HS-27A (cell line): ENCODE measurements around the gene CADPS2.

Experiments used
- DNase-seq: peaks from one replicate; pipeline ENCODE4 v3.0.0-alpha.2; 2012; ENCODE audit warnings: low read depth, missing footprints

CADPS2 gene

DNA sequence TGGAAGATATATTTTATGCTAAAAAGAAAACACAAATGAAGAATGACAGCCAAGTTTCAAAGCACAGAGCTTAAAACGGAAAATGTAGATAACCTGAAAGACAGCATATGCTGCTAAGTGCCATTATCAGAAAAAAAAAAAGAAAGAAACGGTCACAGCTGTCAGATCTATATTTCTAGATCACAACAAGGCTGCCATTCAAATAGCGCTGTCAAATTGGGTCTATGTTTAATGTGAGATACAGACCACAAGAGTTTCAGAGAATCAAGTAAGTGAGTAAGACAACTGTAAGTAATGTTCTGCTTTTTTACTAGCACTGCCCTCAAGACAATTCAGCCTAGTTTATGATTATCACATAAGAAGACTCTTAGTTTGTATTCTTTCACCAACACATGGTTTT lies 117.4 kb downstream of the CADPS2 start:
- no peak for DNase-seq

DNA sequence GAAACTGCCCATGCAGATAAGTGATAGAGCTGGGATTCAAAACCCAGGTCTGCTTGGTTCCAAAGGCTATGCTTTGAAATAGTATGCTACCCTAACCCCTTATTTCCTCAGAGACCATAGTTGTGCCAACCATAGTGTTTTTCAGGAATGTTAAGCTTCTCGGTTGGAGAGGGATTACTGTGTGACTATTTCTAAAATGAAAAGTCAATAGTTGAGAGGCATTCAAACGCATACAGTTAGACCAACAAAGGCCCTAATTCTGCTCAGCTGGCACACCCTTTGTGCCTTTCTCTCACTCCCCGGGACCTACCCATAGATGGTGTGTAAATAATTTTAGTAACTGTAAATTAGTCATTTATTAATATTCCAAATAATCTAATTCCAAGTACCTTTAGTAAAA lies 118.9 kb downstream of the CADPS2 start:
- no peak for DNase-seq

DNA sequence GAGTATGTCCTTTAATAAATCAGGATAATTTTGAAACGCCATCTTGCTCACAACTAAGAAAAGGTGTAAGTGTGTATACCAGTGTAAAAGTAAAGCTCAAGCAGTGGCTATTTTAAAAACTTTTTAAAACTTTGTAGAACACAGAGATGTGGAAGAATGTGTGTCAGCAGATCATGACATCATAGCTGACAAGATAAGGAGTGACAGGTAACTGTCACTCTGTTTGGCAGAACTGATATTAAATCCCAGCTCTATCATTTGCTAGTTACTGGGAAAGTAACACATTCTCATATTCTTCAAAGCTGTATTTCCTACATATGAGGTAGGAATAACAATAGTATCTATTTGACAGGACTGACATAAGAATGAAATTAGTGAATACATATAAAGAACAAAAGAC lies 119.7 kb downstream of the CADPS2 start:
- no peak for DNase-seq

- DNase-seq, result no peak
These were observed 121.4 kb downstream of the CADPS2 start for GRCh38 chr7:122764902-122765301.

- no peak for DNase-seq
These were observed 122.2 kb downstream of the CADPS2 start for GRCh38 chr7:122764020-122764419.

DNA sequence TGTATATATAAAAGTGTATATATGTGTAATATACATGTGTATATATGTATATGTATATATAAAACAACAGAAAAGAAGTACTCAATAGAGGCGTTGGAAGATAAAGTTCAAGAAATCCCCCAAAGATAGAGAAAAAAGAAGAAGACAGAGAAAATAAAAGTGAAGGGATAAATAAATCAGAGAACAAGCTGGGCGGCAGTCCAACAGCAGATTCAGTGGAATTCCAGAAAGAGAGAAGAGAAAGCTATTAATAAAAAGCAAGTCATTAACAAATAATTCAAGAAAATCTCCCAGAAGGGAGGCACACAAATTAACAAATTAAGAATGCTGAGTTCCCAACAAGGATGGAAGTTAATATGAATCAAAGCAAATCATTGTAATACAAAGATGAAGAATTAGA lies 124.2 kb downstream of the CADPS2 start:
- DNase-seq, result no peak

- DNase-seq, result no peak
These were observed 127.8 kb downstream of the CADPS2 start for GRCh38 chr7:122758501-122758900.

DNA sequence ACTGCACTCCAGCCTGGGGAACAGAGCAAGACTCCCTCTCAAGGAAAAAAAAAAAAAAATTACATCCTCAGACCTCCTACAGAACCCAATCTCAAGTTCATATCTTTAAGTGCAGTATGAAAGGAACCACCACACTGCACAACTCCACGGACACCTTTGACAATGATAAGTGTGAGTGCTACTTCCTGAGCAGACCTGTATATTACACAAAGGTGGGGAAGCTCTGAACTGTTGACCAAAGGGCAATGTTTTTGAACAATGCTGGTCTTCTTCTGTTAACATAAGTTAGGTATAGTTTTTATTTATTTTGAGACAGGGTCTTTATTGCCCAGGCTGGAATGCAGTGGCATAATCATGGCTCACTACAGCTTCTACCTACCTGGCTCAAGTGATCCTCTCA lies 129.4 kb downstream of the CADPS2 start:
- no peak for DNase-seq

DNA sequence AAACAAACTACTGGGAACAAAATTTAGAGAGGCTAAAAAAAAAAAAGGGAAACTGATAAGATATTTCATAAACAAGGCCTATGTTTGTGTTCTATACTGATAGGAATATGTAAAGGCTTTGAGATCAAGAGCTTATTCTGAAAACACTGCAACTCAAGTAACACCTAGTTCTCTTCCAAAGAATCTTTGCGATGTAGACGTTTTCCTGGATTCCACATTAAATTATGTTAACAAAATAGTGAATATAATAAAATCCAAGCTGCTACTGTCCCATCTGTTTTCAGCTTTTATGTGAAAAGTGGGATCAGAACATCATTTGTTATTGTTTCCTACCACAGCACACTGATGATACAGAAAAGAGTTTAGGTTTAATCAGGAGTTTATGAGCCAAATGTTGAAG lies 130.6 kb downstream of the CADPS2 start:
- no peak for DNase-seq

DNA sequence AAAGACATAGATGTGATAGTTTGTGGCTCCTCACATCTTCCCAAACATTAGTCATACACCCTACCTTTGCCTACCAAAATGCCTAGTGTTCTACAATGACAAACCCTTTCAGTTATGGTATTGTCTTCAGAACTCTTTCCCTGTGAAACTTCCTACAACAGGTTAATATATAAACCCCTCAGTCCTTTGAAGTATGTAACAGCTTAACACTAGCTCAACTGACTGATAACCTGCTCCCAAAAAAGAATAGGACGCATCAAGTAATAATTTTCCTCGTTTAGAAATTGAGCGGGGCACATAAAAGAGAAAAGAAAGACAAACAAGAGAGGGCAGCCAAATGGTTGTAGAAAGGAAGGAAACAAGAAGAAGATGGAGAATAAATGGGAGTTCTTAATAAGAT lies 133.7 kb downstream of the CADPS2 start:
- no peak for DNase-seq

DNA sequence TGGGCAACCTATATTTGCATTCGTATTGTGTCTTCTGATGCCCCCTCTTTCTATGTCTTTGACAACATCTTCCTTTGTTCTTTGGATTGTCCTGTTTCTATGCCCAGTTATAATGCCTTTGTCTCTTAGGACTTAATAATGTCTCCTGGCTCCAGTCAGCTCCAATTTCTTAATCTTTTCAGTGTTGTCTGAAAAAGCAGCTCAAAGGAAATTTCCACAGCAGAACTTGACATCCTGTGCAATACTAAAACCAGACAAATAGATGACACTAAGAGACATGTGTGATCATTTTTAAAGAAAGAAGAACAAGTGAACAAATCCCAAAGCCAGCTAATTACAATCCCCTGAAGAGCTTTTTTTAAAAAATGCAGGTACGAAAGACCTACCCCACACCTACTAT lies 135.9 kb downstream of the CADPS2 start:
- DNase-seq, result no peak

- no peak for DNase-seq
These were observed 138.1 kb downstream of the CADPS2 start for GRCh38 chr7:122748195-122748594.

- DNase-seq, result no peak
These were observed 139.3 kb downstream of the CADPS2 start for GRCh38 chr7:122746948-122747347.

GRCh38 chr7:122743211-122743610 lies 143.0 kb downstream of the CADPS2 start:
- no peak for DNase-seq

DNA sequence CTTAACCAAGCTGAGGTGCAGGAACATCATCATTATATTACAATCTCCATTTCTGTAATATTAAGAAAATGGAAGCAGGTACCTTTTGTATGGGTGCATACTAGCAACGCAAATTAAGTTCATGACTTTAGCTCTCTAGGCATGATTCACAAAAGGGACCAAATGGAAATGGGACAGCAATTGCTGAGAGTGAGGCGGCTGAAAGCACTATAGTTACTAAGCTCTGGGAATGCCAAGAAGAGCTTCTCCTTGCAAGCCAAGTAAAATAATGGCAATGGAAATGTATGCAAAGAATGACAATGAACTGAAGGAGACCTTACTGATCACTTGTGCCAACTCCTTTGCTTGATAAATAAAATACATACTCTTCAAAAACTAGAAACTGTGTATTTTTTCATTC lies 147.3 kb downstream of the CADPS2 start:
- no peak for DNase-seq

DNA sequence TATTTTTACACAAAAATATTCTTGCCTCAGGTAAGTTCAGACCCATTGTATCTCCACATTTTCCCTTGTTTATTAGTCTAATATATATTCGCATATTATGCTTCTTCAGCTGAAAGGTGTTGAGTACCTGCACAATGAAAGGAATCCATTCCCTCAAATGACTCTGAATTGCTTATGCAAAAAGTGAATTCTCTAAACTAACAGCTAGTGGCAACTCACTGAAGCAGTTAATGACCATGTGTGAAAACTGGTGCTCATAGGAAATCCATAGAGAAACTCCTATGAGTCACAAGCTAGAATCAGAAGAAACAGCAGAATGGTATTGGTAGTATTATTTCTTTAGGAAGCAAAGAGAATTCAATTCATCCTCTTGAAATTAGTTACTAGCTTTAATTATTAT lies 150.1 kb downstream of the CADPS2 start:
- no peak for DNase-seq

DNA sequence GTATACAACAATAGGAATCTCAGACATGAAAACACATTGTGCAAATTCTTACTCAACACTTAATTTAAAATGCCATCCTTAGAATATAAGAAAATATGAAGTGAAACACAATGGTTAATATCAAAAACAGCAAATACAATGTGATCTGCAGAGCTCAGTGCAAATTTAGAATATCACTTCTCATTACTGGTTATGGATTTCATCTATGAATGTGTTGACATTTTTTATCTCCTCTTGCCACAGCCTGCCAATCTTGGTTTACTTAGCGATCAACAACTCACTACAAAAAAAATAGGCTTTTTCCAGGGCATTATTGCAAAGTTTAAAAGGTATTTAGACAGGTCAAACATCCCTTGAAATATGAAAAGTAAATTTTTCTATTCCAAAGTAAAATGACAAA lies 158.5 kb downstream of the CADPS2 start:
- no peak for DNase-seq

DNA sequence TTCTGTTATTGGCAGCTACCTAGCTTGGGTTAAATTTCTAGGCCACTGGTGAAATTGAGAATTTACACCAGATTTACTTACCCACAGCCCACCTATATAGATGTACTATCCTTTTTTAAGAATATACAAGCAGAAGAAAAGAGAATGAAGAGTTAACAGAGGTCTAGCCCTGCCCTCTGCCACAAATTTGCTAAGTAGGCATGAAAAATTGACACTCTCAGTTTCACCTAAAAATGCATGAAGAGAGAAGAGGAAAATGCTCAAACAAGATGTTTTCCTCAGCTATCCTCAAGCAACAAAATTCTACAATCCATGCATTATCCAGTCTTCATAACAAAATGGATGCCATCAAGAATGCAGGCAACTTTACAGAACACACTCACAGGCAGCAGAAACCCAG lies 158.9 kb downstream of the CADPS2 start:
- DNase-seq, result no peak

- DNase-seq, result no peak
These were observed 159.4 kb downstream of the CADPS2 start for GRCh38 chr7:122726881-122727280.

- no peak for DNase-seq
These were observed 161.9 kb downstream of the CADPS2 start for GRCh38 chr7:122724366-122724765.

DNA sequence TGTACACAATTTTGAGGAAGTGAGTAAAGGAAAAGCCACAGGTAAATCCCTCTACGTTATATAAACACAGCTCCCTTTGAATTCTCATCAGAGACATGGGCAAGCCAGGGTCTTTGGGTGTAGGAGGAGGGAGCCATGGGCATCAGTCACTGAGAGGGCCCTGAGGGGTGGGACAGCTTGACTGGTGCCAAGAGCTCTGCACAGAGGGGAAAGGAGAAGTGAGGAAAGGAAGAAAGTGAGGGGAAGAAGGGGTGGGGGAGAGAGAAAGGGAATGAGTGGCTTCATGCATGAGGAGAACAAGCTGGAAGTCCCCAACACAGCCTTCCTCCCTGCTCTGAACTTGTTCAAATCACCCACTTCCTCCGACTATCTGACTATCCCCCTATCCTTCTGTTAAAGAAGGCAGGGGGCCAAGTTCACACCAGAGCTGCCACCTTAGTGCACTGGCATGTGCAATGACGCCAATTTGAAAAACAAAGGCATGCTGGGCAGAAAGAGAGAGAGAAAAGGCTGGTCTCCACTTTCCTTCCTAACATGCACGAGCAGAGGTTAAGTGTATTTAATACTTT lies 167.2 kb downstream of the CADPS2 start:
- no peak for DNase-seq

DNA sequence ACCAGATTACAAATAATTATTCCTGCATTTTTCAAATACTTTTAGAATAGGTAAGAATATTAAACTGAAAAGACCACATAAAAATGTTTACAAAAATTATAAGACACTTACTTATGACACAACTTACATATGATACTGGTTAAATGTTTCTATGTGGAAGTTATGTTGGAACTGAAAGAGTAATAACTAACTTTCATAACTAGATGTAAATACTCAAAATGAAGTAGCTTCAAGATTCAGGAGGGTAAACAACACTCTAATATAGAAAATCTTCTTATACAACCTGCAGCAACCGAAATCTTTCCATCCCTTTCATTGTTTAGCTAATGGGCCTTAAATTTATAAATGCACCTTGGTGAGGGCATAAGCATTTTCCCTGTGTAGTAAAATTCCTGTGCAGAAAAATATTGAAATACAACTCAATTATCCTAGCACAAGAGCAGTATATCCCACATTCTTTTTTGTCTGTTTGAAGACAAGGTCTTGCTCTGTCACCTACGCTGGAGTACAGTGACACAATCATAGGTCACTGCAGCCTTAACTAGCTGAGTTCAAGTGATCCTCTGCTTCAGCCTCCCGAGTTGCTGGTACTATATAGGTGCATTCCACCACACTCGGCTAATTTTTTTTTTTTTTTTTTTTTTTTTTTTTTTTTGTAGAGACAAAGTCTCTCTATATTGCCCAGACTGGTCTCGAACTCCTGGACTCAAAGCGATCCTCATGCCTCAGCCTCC lies 168.7 kb downstream of the CADPS2 start:
- no peak for DNase-seq

- no peak for DNase-seq
These were observed 171.1 kb downstream of the CADPS2 start for GRCh38 chr7:122715183-122715582.

DNA sequence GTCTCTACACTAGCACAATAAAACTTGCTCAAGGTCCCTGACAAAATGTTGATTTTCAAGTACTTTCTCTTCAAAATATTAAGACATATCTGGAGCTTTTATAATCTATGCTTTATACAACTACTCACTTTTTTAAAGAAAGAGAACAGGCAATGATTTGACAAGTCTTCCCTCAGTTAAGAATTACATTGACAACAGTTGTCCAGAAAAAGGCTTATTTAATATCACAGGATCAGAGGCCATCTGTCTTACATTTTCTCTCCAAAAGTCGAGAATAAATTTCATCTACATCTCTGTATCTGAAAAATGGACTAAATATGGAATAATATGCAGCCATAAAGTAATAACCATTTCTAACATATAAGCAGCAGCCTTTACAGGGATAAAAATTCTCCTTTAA lies 175.3 kb downstream of the CADPS2 start:
- DNase-seq, result no peak
